NB4 (cell line): ENCODE results near the gene PANX1.

ENCODE experiments used
- MYC ChIP-seq: IDR thresholded peaks from 2 replicates; pipeline ENCODE4 v1.6.1; 2011; ENCODE audit warnings: low read depth, low read length
- TF ChIP-seq, protein P1 (sequence below): IDR thresholded peaks from one replicate; pipeline ENCODE4 v1.5.1; 2012; ENCODE audit warnings: low read depth, low read length

DNA sequence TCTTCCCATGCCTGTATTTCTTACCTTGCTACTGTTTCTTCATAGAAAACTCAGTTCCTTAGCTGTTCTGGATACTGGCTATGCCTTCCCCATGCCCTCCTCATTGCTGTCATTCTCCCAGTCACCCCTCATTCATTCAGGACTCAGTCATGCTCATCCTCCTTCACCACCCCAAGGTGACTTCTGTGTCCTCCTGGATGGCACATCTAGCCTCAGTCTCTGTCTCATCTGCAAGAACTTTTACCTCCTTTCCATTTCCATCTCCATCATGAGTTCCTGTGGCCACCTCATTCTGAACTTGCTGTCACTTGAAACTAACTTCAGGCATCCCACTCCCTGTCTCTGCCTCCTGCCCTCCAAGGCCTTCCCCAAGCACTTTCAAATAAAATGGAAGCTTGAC, 42.3 kb downstream of the PANX1 start:
- TF ChIP-seq, protein P1, sequence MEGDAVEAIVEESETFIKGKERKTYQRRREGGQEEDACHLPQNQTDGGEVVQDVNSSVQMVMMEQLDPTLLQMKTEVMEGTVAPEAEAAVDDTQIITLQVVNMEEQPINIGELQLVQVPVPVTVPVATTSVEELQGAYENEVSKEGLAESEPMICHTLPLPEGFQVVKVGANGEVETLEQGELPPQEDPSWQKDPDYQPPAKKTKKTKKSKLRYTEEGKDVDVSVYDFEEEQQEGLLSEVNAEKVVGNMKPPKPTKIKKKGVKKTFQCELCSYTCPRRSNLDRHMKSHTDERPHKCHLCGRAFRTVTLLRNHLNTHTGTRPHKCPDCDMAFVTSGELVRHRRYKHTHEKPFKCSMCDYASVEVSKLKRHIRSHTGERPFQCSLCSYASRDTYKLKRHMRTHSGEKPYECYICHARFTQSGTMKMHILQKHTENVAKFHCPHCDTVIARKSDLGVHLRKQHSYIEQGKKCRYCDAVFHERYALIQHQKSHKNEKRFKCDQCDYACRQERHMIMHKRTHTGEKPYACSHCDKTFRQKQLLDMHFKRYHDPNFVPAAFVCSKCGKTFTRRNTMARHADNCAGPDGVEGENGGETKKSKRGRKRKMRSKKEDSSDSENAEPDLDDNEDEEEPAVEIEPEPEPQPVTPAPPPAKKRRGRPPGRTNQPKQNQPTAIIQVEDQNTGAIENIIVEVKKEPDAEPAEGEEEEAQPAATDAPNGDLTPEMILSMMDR = no peak
- TF ChIP-seq MYC = no peak
